ENCODE measurements around the gene TRNP1. TPM values are rescaled to one million over a fixed set of nuclear protein-coding genes. Genes with fewer than 3 reads are reported as not detected.

TRNP1 gene
- total and polyA plus RNA-seq, 2 of the 4 experiments (the other 2 are of a cell fraction): 63.3 to 91.6 TPM

GRCh38 chr1:27044613-27045151 is 51.2 kb downstream of the TRNP1 start:
- Histone ChIP-seq H3K9ac (ENCODE audit: low read depth, low read length) (no peak overlapping the region), H3K9me1 (ENCODE audit: insufficient read depth, low read length) (no peaks in the 10 kb centered on the region), H2AK5ac (ENCODE audit: low read depth, low read length) (no peak overlapping the region), H2BK5ac (ENCODE audit: low read depth, low read length, poor library complexity, severe bottlenecking) (no peak overlapping the region), H3K4me1 (ENCODE audit: control insufficient read depth, insufficient read depth, low read length) (no peaks in the 10 kb centered on the region), H3K4me2 (ENCODE audit: low read depth, low read length) (no peak overlapping the region), H3K23ac (ENCODE audit: low read depth, low read length) (no peak overlapping the region), H2AFZ (replicated peaks; ENCODE audit: low read length, poor library complexity) (peak overlapping the region; percentile 79), H4K20me1 (ENCODE audit: insufficient read depth, low read length) (no peaks in the 10 kb centered on the region), H3K36me3 (ENCODE audit: control insufficient read depth, insufficient read depth, low read length) (no peaks in the 10 kb centered on the region), H4K5ac (ENCODE audit: low read depth, low read length) (no peak overlapping the region), H2BK20ac (ENCODE audit: low read depth, low read length) (no peak overlapping the region), H3K27ac (ENCODE audit: insufficient read depth, low read length) (no peak overlapping the region), H3K27me3 (ENCODE audit: control insufficient read depth, insufficient read depth, low read length) (0 out of 2 replicates have a peak, but pooled peaks cover 2% of the 10 kb centered on the region), H3K79me1 (ENCODE audit: low read depth in 1 of 2, low read length in 2 of 2) (no peaks in the 10 kb centered on the region), H2BK15ac (ENCODE audit: low read depth, low read length) (no peak overlapping the region), H3K4ac (ENCODE audit: low read depth, low read length) (no peak overlapping the region), H4K91ac (ENCODE audit: insufficient read depth, low read depth, low read length) (no peak overlapping the region), H3K4me3 (ENCODE audit: insufficient read depth, low read depth, low read length) (no peak overlapping the region), H4K8ac (ENCODE audit: low read depth in 2 of 2, low read length in 2 of 2) (peak overlapping the region in 1 of 2 experiments; percentile 59; a peak in 1 of 4 replicates), H2AK9ac (replicated peaks; ENCODE audit: low read depth, low read length, poor library complexity) (peak overlapping the region; percentile 29), H3K18ac (ENCODE audit: low read depth, low read length) (no peak overlapping the region), H3K56ac (ENCODE audit: extremely low read depth, insufficient read depth, low read length) (no peak overlapping the region), H3K14ac (replicated peaks; ENCODE audit: low read depth, low read length) (no peak overlapping the region), H3K9me3 (ENCODE audit: control insufficient read depth, insufficient read depth, low read length) (no peaks in the 10 kb centered on the region), H2BK120ac (ENCODE audit: low read depth, low read length) (no peak overlapping the region)
- in situ Hi-C loops (cut with MboI; ENCODE audit: low sequenced_read_pairs) (loop anchor here (5.0 to 10.0 kb wide), 2 partner anchors 53 to 240 kb away; no protein-coding TSS in a partner anchor), intact Hi-C loops (cut with micrococcal nuclease) (loop anchor here (1.0 to 10.0 kb wide), 5 partner anchors 47 to 240 kb away; no protein-coding TSS in a partner anchor), dilution Hi-C loops (cut with HindIII; ENCODE audit: low sequenced_read_pairs, unreplicated experiment) (no loop called here)
- ChIA-PET CTCF (interaction anchor here (0.5 to 3.5 kb wide), 15 partner anchors 10 to 350 kb away, joined by 3 to 65 read pairs (median 4); no protein-coding TSS in a partner anchor), POLR2A (ENCODE audit: unreplicated experiment) (no interaction called here)
- TF ChIP-seq POLR2A (IDR thresholded peaks at IDR 0.05; ENCODE audit: low read depth, low read length) (0 out of 2 replicates have a peak, but pooled peaks have one; percentile 21), CHD1 (IDR thresholded peaks at IDR 0.05; ENCODE audit: low read depth, low read length) (no peak), RAD21 (IDR thresholded peaks at IDR 0.05; ENCODE audit: low read length) (peak; percentile 96), RFX5 (IDR thresholded peaks at IDR 0.05; ENCODE audit: low read depth, low read length) (no peak), SMC3 (IDR thresholded peaks at IDR 0.05; ENCODE audit: low read depth, low read length) (peak; percentile 92), CTCF (conservative IDR thresholded peaks at IDR 0.05; ENCODE audit: low read depth, low read length) (peak; percentile 96)
- ATAC-seq (ENCODE audit: low read depth) (peak; percentile 98), DNase-seq (peak; percentile 64)
- no CpG with 5 or more reads among the region's 12 CpGs for WGBS, 2 experiments (ENCODE audit: extremely low coverage in 2 of 2, insufficient read length in 1 of 2)
- BruUV-seq (replicated peaks): no TSS peak
